ENCODE data around the gene IRF8.
"Not testable (repeated sequence)": the region's sequence is repeated elsewhere in the genome, so short reads cannot be mapped to it uniquely, and the experiment has no call there.

IRF8 gene

DNA sequence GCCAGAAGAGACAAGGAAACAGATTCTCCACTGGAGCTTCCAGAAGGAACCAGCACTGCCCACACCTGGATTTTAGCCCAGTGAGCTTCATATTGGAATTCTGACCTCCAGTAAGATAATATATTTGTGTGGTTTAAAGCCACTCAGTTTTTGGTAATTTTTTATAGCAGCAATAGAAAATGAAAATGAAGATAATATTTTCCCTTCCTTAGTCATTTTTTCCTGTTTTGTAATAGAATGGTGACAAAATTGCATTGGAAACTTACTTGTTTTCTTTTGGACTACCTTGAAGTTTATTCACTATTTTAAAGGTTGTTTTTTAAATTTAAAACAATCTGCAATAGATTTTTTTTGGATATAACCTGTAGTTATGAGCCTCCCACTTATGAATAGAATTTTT lies 29.8 kb upstream of the IRF8 start:
- no peak for DNase-seq

DNA sequence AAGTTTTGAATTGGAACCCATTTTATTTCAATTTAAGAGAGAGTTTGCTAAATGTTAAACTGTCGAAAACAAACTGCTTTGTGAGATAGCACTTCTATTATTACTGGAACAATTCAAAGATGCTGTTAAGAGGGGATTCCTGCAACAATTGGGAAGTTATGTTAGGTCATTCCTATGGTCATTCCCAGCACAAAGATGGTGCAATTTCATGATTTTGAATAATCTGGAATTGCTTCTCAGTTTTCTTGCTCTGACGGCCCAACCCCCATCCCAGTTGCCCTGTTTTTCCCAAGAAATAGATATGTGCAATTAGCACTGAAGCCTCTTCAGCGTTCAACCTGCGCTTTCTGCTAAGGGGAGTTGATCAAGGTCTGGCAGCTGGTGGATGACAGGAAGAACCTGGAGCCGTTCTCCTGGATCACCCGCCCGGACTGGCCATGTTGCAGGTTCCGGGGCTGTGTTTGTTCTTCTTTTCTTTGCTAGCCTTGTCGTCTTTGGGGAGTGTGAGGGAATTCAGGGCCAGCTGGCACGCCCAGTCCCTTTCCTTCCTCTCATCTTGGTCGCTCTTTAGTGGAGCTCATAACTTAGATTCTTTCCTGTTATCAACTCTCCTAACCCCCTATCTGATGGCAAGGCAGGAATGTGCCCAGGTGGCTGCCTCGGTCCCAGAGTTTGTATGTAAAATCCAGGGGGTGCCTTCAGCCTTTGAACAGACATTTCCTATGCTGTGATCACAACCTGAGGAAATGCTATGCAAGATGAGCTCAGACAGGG lies 29.0 kb upstream of the IRF8 start:
- DNase-seq, result no peak

- DNase-seq, result no peak
These were observed 27.2 kb upstream of the IRF8 start for GRCh38 chr16:85871756-85872155.

DNA sequence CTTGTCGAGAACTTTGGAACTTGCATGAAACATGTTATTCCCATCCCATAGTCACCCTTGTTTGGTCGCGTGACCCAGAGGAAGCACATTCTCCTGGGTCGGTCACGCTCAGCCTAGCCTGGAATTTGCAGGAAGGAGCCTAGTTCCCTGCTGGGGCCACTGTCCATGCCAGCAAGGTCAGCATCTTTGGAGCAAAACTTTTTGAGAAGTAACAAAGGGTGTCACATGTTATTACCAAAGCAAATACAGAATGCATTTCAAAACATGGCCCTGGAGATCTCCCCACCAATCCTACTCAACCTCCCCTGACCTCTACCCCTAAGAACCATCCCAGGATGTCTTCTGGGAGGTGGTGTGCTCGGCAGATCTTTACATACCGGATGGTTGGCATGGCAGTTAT lies 26.2 kb upstream of the IRF8 start:
- DNase-seq, result no peak

DNA sequence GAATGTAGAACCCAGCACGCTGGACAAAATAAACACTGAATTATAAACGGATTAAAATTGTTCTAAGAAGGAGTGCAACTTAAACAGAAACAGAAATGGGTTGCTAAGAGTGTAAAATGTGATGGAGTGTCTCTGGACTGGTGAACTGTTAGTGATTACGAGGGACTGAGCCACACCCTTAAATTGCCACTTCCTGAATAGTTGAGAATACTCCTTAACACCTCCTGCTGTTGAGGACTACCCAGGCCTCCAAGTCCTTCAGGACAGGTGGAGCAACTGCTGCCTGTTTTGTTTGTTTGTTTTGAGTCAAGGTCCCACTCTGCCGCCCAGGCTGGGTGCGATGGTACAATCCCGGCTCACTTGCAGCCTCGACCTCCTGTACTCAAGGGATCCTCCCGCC lies 25.8 kb upstream of the IRF8 start:
- DNase-seq, result no peak

- not testable (repeated sequence) for DNase-seq
These were observed 24.9 kb upstream of the IRF8 start for GRCh38 chr16:85874031-85874430.

DNA sequence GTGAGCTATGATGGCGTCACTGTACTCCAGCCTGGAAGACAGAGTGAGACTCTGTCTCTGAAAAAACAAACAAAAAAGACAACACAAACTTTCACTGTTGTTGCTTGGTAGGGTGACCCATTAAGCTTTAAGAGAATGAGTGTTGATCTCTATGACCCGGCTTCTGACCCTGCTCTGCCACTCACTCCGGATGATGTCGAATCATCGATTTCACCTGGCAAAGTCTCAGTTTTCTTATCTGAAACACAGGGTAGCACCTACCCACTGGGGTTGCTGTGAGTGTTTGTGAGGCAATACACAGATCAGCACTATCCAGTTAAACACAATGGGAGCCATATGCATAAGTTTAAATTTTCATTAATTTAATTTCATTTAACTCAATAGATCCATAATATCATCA lies 20.6 kb upstream of the IRF8 start:
- no peak for DNase-seq

DNA sequence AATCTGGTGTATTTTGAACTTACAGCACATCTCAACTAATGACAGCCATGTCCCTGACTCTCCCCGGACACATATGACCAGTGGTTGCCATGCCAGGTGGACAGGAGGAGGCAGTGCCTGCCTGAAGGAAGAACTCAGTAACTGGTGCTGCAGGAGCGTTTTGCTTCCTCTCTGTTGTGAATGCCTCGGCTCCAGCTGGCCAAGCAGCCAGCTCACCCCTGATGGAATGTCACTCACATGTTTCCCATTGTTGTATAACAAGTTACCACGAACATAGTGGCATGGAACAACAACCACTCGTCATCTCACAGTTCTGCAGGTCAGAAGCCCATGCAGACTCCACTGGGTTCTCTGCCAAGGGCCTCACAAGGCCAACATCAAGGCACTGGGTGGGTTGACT lies 20.1 kb upstream of the IRF8 start:
- DNase-seq, result no peak

DNA sequence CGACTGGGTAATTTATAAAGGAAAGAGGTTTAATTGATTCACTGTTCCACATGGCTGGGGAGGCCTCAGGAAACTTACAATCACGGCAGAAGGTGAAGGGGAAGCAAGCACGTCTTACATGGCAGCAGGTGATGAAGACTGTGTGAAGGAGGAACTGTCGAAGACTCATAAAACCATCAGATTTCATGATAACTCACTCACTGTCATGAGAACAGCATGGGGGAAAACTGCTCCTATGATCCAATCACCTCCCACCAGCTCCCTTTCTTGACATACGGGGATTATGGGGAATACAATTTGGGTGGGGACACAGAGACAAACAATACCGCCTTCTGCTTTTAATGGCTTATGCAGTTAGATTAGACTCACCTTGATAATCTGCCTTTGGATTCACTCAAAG lies 19.4 kb upstream of the IRF8 start:
- no peak for DNase-seq

DNA sequence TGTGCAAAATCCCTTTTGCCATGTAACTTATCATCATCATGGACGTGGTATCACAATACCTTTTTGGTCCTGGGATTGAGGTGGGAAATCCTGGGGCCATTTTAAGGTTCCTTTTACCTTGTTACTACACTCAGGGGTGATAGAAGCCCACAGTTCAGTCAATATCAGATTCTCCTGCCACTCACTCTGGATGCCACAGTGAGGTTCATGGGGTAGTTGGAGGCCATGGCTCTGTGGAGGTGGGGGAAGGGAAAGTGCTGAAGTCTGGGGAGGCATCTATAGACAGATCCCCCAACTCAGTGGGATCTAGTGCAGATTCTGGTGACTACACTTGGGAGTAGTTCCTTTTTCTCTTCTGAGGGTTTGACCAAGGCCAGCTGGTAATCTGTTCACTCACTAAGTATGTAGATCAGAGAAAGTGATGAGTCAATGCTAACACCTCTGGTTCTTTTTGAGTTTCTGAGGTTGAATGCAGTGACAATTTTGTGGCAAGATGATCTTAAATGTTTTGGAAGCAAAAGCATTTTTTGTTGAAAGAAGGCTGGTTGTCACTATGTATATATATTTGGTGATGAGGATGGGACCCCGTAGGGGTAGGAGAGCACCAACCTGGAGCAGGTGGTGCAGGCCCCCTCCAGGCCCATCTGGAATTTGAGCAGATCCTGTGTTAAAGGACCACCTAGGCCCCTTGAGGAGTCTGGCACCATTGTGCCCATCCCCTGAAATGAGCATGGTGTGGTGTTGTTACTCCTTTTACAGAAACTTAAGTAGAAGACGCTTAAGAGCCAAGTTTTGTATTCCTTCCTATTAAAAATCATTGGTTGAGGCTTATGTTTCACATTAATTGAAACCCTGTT lies 18.8 kb upstream of the IRF8 start:
- DNase-seq, result no peak

DNA sequence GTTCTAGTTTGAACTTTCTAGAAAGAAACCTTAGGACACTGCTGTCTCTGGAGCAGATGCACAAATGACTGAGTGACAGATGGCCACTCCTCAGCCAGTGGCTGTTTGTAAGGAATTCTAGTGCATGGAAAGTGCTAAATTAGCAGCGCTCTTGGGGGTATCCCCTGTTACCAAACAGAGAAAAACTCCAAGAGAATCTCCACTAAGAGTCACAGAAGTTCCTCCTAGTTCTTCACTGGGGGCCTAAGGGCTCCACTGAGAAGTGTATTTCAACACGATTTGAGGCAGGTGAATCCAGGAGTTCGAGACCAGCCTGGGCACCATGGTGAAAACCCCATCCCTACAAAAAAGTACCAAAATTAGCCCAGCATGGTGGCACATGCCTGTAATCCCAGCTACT lies 18.1 kb upstream of the IRF8 start:
- no peak for DNase-seq

- DNase-seq, result no peak
These were observed 17.5 kb upstream of the IRF8 start for GRCh38 chr16:85881436-85881835.

- DNase-seq, result no peak
These were observed 16.7 kb upstream of the IRF8 start for GRCh38 chr16:85882181-85882810.

DNA sequence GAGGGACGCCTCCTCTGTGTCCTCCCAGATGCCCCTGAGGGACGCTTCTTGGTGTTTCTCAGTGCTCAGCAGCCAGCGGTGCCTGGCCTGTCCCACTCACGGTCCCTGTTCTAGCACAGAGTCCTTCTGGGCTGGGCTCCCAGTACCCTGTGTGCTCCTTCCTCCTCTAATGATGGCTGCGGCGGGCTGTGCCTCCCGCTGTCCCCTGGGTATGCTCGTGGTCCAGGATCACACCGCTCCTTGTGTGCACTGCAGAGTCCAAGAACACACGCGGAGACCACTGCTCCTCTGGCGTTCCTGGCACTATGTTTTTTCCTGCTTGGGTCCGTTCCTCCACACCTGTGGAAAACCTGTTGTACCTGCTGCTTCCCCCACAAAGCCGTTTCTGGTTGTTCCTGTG lies 15.1 kb upstream of the IRF8 start:
- no peak for DNase-seq

GRCh38 chr16:85884808-85885463 lies 14.0 kb upstream of the IRF8 start:
- DNase-seq, result no peak

DNA sequence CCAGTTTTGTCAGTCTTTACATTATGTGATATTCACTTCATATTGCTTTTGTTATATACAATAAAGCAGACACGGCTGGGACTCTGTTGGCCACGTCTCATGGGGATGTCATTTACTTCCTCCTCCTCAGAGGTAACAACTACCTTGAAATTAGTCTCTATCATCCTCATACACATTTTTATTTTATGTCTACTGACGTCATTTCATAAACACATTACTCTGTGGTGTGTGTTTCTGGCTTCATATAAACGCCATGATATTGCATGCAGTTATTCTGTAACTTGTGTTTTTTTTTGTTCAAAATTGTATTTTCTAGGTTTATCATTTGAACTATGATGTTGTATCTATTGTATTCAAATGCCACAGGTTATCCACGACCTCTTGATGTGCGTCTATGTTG lies 13.4 kb upstream of the IRF8 start:
- no peak for DNase-seq

- DNase-seq, result no peak
These were observed 10.3 kb upstream of the IRF8 start for GRCh38 chr16:85888405-85889331.

DNA sequence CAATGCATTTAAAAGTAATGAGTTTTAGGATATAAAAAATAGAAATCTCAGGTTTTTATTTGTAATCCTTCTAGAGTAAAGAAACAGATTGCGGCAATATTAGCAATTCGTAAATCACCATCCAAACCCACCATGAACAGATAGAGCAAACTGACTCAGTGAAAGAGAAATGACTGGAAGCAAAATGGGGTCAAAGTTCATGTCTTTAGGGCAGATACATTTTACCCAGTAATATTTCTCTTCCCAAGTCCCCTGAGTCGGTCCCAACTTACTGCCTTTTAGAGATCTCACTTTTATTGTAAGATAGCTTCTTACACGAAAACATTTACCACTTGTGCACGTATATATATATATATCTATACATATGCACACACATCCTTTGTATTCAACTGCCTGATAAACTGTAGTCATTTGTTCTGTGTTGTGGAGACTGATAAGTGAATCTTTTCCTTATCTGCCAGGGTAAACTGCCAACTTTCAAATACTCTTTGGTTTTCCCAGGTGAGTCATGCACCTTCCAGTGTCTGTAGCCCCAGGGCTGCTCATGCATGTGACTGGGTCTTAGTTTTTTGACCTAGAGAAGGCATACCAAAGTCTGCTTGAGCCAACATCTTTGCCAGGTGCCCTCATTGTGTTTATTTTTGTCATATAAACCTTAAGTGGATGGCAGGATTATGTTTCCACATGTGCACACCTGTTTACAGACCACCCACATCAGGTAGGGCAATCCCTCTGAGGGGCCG lies 7.8 kb upstream of the IRF8 start:
- no peak for DNase-seq

GRCh38 chr16:85891776-85892166 lies 7.2 kb upstream of the IRF8 start:
- DNase-seq, result no peak

DNA sequence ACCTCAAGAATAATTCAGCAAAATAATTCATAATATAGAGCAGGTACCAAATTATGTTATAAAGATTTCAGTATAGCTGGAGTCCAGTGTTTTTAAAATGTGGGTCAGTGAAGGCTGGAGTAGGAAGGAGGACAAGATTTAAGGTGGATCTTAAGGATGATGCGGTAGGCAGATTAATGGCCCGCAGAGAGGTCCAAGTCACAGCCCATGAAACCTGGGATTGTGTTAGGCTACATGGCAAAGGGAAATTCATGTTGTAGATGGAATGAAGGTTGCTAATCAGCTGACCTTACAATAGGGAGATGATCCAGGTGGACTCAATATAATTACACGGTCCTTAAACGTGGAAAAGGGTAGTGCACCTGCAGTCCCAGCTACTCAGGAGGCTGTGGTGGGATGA lies 6.2 kb upstream of the IRF8 start:
- DNase-seq, result no peak

DNA sequence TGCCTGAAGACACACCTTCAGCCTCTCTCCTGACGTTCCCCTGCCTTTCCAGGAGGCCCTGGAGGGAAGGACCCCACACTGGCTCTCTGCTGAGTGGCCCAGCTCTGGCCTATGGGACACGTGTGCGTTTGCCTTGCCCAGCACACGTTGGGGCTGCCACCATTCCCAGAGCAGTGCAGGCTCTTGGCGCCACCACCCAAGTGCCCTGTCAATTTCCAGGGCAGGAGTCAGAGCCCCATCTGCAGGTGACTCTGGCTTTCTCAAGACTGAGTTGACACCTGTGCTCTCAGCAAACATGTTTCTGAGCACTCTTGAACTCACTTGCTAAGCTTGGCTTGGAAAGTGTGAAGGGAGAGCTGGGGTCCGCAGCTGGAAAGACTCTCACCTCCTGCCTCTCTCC lies 4.7 kb upstream of the IRF8 start:
- no peak for DNase-seq

GRCh38 chr16:85897382-85897781 lies 1.6 kb upstream of the IRF8 start:
- no peak for DNase-seq

Data from activated naive CD4-positive, alpha-beta T cell (primary cell).